SK-N-SH treated with all-trans-retinoic acid at 6 μM for 48 hours (cell line): ENCODE measurements around the gene CHST15.
"Not testable (repeated sequence)": the region's sequence is repeated elsewhere in the genome, so short reads cannot be mapped to it uniquely, and the experiment has no call there.

Experiments used
- ATAC-seq: fragments of 200-7000 bp; cut with Tn5 transposase; 3 replicates; pipeline ENCODE4 v1.9.1; 2020; ENCODE audit warnings: mild to moderate bottlenecking, moderate library complexity
- ARNTL ChIP-seq: fragments of 450-650 bp; formaldehyde crosslinking; IDR thresholded peaks from 2 replicates; pipeline ENCODE4 v1.5.0; 2020; ENCODE audit warnings: low read depth, mild to moderate bottlenecking, moderate library complexity, borderline replicate concordance
- BACH2 ChIP-seq: fragments of 250-450 bp; sonication (Bioruptor Pico); IDR thresholded peaks from 2 replicates; pipeline ENCODE4 v1.9.0; 2021; ENCODE audit warnings: mild to moderate bottlenecking, borderline replicate concordance
- CSDC2 ChIP-seq: fragments of 250-450 bp; sonication (Bioruptor Pico); IDR thresholded peaks from 2 replicates; pipeline ENCODE4 v1.5.0; 2020; ENCODE audit warnings: mild to moderate bottlenecking, moderate library complexity
- ESRRG ChIP-seq: fragments of 250-450 bp; sonication (Bioruptor Pico); IDR thresholded peaks from 2 replicates; pipeline ENCODE4 v1.6.1; 2021; ENCODE audit warnings: mild to moderate bottlenecking
- GLIS3 ChIP-seq: fragments of 250-450 bp; sonication (Bioruptor Pico); IDR thresholded peaks from 2 replicates; pipeline ENCODE4 v1.5.0; 2020; ENCODE audit warnings: mild to moderate bottlenecking, moderate library complexity
- ISL1 ChIP-seq: fragments of 250-450 bp; sonication (Bioruptor Pico); IDR thresholded peaks from 2 replicates; pipeline ENCODE4 v2.1.2; 2022; ENCODE audit warnings: mild to moderate bottlenecking, moderate library complexity
- OSR1 ChIP-seq: fragments of 250-450 bp; sonication (Bioruptor Pico); IDR thresholded peaks from 2 replicates; pipeline ENCODE4 v1.8.0; 2022; ENCODE audit warnings: moderate library complexity, mild to moderate bottlenecking, inconsistent platforms
- PPARA ChIP-seq: fragments of 250-450 bp; sonication (Bioruptor Pico); IDR thresholded peaks from 2 replicates; pipeline ENCODE4 v1.5.0; 2020; ENCODE audit warnings: mild to moderate bottlenecking, borderline replicate concordance
- RARB ChIP-seq: fragments of 250-450 bp; sonication (Bioruptor Pico); IDR thresholded peaks from 2 replicates; pipeline ENCODE4 v1.8.0; 2021; ENCODE audit warnings: mild to moderate bottlenecking, moderate library complexity
- SNAI2 ChIP-seq: fragments of 250-450 bp; sonication (Bioruptor Pico); IDR thresholded peaks from 2 replicates; pipeline ENCODE4 v1.5.0; 2020; ENCODE audit warnings: mild to moderate bottlenecking, moderate library complexity
- TCF4 ChIP-seq: fragments of 250-450 bp; sonication (Bioruptor Pico); IDR thresholded peaks from 2 replicates; pipeline ENCODE4 v1.8.0; 2021; ENCODE audit warnings: mild to moderate bottlenecking, moderate library complexity, borderline replicate concordance
- TOX ChIP-seq: fragments of 250-450 bp; sonication (Bioruptor Pico); IDR thresholded peaks from 2 replicates; pipeline ENCODE4 v1.8.0; 2021; ENCODE audit warnings: mild to moderate bottlenecking, moderate library complexity, borderline replicate concordance
- ZC3H10 ChIP-seq: fragments of 250-450 bp; sonication (Bioruptor Pico); IDR thresholded peaks from 2 replicates; pipeline ENCODE4 v1.5.1; 2021; ENCODE audit warnings: mild to moderate bottlenecking, moderate library complexity
- ZFP3 ChIP-seq: fragments of 250-450 bp; sonication (Bioruptor Pico); IDR thresholded peaks from 2 replicates; pipeline ENCODE4 v1.5.0; 2020; ENCODE audit warnings: mild to moderate bottlenecking, moderate library complexity
- ZFP30 ChIP-seq: fragments of 450-650 bp; formaldehyde crosslinking; IDR thresholded peaks from 2 replicates; pipeline ENCODE4 v1.5.0; 2022; ENCODE audit warnings: mild to moderate bottlenecking, moderate library complexity
- ZNF565 ChIP-seq: fragments of 450-650 bp; formaldehyde crosslinking; conservative IDR thresholded peaks from 2 replicates; pipeline ENCODE4 v1.5.0; 2020; ENCODE audit warnings: low read depth, mild to moderate bottlenecking, moderate library complexity
- ZNF70 ChIP-seq: fragments of 450-650 bp; formaldehyde crosslinking; IDR thresholded peaks from 2 replicates; pipeline ENCODE4 v1.5.0; 2020; ENCODE audit warnings: mild to moderate bottlenecking, moderate library complexity
- ZNF8 ChIP-seq: fragments of 450-650 bp; formaldehyde crosslinking; IDR thresholded peaks from 2 replicates; pipeline ENCODE4 v1.5.0; 2020; ENCODE audit warnings: mild to moderate bottlenecking, moderate library complexity
- TF ChIP-seq, protein P1 (sequence below): fragments of 250-450 bp; sonication (Bioruptor Pico); IDR thresholded peaks from 2 replicates; pipeline ENCODE4 v1.5.1; 2020; ENCODE audit warnings: low read depth, mild to moderate bottlenecking, moderate library complexity
- TF ChIP-seq, protein P2 (sequence below): fragments of 250-450 bp; sonication (Bioruptor Pico); IDR thresholded peaks from 2 replicates; pipeline ENCODE4 v1.5.0; 2020; ENCODE audit warnings: mild to moderate bottlenecking, moderate library complexity
- TF ChIP-seq, protein P3 (sequence below): fragments of 250-450 bp; sonication (Bioruptor Pico); IDR thresholded peaks from 2 replicates; pipeline ENCODE4 v1.8.0; 2021; ENCODE audit warnings: low read depth, mild to moderate bottlenecking, moderate library complexity, borderline replicate concordance
- TF ChIP-seq, protein P4 (sequence below): fragments of 250-450 bp; sonication (Bioruptor Pico); IDR thresholded peaks from 2 replicates; pipeline ENCODE4 v1.5.1; 2021; ENCODE audit warnings: mild to moderate bottlenecking, moderate library complexity
- TF ChIP-seq, protein P5 (sequence below): fragments of 250-450 bp; sonication (Bioruptor Pico); IDR thresholded peaks from 2 replicates; pipeline ENCODE4 v1.8.0; 2020; ENCODE audit warnings: mild to moderate bottlenecking, moderate library complexity, borderline replicate concordance

CHST15 gene

DNA sequence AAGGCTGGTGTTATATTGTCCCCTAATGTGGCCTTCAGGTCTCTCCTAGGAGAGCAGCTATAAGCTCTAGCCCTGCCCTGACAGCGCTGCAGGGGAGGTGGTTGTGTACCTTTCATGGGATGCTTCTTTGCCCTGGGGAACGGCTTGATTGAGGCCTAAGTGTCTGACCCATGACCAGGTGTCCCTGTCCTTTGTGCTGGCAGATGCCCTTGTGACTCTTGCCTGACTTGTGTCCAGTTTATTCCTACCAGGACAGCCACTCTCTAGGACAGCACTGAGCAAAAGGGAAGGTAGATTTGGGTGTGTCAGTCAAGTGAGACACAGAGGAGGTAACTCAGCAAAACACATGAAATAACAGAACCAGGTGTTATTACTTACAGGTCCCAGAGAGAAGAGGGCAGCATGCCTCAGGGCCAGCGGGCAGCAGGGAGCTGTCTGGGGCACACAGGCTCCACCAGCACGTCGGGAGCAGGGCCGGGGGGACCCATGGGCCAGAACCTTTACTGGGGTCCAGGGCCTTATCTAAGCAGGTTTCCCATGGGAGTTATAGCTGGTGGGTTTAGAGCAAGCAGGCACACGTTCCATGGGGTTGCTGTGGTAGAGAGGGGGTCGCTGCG lies 10.7 kb upstream of the CHST15 start (continued):
- TF ChIP-seq, protein P1, sequence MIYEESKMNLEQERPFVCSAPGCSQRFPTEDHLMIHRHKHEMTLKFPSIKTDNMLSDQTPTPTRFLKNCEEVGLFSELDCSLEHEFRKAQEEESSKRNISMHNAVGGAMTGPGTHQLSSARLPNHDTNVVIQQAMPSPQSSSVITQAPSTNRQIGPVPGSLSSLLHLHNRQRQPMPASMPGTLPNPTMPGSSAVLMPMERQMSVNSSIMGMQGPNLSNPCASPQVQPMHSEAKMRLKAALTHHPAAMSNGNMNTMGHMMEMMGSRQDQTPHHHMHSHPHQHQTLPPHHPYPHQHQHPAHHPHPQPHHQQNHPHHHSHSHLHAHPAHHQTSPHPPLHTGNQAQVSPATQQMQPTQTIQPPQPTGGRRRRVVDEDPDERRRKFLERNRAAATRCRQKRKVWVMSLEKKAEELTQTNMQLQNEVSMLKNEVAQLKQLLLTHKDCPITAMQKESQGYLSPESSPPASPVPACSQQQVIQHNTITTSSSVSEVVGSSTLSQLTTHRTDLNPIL: no peak
- no peak for TF ChIP-seq ARNTL (CRISPR knock-in tag)
- TF ChIP-seq TOX (CRISPR knock-in tag): no peak
- no peak for TF ChIP-seq OSR1
- no peak for TF ChIP-seq ZC3H10
- no peak for TF ChIP-seq ZFP3
- no peak for TF ChIP-seq RARB (CRISPR knock-in tag)

DNA sequence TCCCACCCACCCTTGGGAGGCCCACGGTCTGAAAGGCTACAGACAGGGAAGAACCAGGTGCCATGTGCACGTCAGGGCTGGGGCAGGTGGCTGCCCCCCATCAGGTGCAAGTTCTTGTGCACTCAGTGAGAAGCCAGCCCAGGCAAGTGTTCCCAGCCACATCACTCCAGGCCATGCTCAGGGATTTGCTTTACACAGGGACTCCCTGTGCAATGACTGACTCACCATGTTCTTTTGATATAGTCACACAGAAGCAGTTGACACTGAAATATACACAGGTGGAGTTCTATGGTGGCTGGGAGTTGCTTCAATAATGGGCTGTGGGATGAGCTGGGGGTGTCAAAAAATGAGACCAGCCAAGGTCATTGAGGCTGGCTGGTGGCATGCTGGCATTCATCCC lies 8.0 kb upstream of the CHST15 start:
- TF ChIP-seq ESRRG (CRISPR knock-in tag): no peak
- ATAC-seq: no peak

DNA sequence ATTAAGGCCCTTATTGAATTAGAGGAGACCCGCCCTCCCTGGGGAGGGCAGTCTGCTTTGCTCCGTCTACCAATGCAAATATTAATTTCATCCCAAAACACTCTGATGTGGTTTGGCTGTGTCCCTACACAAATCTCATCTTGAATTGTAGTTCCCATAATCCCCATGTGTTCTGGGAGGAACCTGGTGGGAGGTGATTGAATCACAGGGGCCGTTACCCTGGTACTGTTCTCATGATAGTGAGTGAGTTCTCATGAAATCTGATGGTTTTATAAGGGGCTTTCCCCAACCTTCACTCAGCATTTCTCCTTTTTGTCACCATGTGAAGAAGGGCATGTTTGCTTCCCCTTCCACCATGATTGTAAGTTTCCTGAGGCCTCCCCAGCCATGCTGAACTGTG lies 7.3 kb upstream of the CHST15 start:
- ATAC-seq: not testable (repeated sequence)

DNA sequence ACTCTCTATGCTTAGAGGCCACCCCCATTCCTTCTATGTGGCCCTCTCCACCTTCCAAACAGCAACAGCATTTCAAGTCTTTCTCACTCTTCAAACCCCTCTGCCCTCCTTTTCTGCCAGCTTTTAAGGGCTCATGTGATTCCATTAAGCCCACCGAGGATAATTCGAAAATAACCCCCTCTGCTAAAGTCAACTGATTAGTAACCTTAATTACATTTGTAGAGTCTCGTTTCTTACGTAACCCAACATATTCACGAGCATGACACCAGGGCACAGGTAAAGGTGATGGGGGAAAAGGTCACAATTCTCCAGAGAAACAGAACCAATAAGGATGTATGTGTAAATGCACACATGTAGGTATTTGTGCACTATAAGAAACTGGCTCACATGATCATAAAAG lies 6.7 kb upstream of the CHST15 start:
- TF ChIP-seq PPARA (CRISPR knock-in tag): no peak
- TF ChIP-seq ZFP30 (CRISPR knock-in tag): no peak
- TF ChIP-seq, protein P2, sequence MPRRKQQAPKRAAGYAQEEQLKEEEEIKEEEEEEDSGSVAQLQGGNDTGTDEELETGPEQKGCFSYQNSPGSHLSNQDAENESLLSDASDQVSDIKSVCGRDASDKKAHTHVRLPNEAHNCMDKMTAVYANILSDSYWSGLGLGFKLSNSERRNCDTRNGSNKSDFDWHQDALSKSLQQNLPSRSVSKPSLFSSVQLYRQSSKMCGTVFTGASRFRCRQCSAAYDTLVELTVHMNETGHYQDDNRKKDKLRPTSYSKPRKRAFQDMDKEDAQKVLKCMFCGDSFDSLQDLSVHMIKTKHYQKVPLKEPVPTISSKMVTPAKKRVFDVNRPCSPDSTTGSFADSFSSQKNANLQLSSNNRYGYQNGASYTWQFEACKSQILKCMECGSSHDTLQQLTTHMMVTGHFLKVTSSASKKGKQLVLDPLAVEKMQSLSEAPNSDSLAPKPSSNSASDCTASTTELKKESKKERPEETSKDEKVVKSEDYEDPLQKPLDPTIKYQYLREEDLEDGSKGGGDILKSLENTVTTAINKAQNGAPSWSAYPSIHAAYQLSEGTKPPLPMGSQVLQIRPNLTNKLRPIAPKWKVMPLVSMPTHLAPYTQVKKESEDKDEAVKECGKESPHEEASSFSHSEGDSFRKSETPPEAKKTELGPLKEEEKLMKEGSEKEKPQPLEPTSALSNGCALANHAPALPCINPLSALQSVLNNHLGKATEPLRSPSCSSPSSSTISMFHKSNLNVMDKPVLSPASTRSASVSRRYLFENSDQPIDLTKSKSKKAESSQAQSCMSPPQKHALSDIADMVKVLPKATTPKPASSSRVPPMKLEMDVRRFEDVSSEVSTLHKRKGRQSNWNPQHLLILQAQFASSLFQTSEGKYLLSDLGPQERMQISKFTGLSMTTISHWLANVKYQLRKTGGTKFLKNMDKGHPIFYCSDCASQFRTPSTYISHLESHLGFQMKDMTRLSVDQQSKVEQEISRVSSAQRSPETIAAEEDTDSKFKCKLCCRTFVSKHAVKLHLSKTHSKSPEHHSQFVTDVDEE: no peak
- no peak for TF ChIP-seq ZC3H10
- TF ChIP-seq TOX (CRISPR knock-in tag): no peak
- TF ChIP-seq ZNF565 (CRISPR knock-in tag): no peak
- TF ChIP-seq TCF4 (CRISPR knock-in tag): no peak
- no peak for TF ChIP-seq GLIS3 (CRISPR knock-in tag)
- no peak for TF ChIP-seq ESRRG (CRISPR knock-in tag)
- TF ChIP-seq, protein P3, sequence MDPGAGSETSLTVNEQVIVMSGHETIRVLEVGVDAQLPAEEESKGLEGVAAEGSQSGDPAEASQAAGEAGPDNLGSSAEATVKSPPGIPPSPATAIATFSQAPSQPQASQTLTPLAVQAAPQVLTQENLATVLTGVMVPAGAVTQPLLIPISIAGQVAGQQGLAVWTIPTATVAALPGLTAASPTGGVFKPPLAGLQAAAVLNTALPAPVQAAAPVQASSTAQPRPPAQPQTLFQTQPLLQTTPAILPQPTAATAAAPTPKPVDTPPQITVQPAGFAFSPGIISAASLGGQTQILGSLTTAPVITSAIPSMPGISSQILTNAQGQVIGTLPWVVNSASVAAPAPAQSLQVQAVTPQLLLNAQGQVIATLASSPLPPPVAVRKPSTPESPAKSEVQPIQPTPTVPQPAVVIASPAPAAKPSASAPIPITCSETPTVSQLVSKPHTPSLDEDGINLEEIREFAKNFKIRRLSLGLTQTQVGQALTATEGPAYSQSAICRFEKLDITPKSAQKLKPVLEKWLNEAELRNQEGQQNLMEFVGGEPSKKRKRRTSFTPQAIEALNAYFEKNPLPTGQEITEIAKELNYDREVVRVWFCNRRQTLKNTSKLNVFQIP: no peak
- TF ChIP-seq, protein P4, sequence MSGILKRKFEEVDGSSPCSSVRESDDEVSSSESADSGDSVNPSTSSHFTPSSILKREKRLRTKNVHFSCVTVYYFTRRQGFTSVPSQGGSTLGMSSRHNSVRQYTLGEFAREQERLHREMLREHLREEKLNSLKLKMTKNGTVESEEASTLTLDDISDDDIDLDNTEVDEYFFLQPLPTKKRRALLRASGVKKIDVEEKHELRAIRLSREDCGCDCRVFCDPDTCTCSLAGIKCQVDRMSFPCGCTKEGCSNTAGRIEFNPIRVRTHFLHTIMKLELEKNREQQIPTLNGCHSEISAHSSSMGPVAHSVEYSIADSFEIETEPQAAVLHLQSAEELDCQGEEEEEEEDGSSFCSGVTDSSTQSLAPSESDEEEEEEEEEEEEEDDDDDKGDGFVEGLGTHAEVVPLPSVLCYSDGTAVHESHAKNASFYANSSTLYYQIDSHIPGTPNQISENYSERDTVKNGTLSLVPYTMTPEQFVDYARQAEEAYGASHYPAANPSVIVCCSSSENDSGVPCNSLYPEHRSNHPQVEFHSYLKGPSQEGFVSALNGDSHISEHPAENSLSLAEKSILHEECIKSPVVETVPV (CRISPR knock-in tag): no peak
- ATAC-seq: no peak

DNA sequence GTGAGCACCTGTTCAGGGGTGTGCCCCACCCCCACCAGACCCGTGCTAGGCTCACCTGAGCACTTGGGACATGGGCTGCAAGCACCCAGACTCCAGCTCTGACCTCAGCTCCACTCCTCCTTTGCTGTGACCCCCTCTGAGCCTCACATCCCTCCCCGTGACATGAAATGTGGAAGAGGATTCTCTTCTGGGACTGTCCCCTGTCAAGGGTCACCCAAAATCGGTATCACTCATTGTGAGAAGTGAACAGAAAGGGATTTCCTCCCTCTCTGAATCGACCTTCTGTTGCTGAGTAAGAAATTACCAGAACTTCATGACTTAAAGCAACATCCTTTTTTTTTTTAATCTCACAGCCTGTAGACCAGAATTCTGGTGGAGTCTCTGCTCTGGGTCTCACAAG lies 6.2 kb upstream of the CHST15 start:
- ATAC-seq: no peak
- TF ChIP-seq ZC3H10 (no peak), ISL1 (CRISPR knock-in tag) (no peak), OSR1 (no peak), ZNF70 (CRISPR knock-in tag) (no peak), ARNTL (CRISPR knock-in tag) (no peak), TCF4 (CRISPR knock-in tag) (no peak), SNAI2 (CRISPR knock-in tag) (no peak), CSDC2 (CRISPR knock-in tag) (no peak), ZFP30 (CRISPR knock-in tag) (no peak), BACH2 (CRISPR knock-in tag) (no peak), ZNF8 (no peak)
- TF ChIP-seq, protein P4 (CRISPR knock-in tag): no peak
- TF ChIP-seq, protein P1: no peak
- TF ChIP-seq, protein P5, sequence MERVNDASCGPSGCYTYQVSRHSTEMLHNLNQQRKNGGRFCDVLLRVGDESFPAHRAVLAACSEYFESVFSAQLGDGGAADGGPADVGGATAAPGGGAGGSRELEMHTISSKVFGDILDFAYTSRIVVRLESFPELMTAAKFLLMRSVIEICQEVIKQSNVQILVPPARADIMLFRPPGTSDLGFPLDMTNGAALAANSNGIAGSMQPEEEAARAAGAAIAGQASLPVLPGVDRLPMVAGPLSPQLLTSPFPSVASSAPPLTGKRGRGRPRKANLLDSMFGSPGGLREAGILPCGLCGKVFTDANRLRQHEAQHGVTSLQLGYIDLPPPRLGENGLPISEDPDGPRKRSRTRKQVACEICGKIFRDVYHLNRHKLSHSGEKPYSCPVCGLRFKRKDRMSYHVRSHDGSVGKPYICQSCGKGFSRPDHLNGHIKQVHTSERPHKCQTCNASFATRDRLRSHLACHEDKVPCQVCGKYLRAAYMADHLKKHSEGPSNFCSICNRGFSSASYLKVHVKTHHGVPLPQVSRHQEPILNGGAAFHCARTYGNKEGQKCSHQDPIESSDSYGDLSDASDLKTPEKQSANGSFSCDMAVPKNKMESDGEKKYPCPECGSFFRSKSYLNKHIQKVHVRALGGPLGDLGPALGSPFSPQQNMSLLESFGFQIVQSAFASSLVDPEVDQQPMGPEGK: no peak
